ENCODE measurements around the gene GTPBP6. TPM values are rescaled to one million over a fixed set of nuclear protein-coding genes. Genes with fewer than 3 reads are reported as not detected.

Gene GTPBP6
- 36.6 to 56.6 TPM (median 53.4 TPM) in 5 replicates for total RNA-seq (2022; extraction: Qiagen RNA extraction; ENCODE audit: low read depth)

GRCh38 chrX:318739-319578 is at the start of gene GTPBP6:
Gene GTPBP6, minus strand, starts transcription at chrX:318796. Its CDS starts 9 bp downstream, at chrX:318787.

GRCh38 chrX:281166-281999 is 37.2 kb downstream of the GTPBP6 start, which contains the start of gene PLCXD1:
Gene PLCXD1, plus strand, starts transcription at chrX:281381. Its CDS starts 2,807 bp downstream, at chrX:284188.

Other genes starting within 250 kb of the GTPBP6 start
- gene PLCXD1, start 37.4 kb downstream of the GTPBP6 start, total RNA-seq (2022; extraction: Qiagen RNA extraction; ENCODE audit: low read depth) = 26.1 to 36.8 TPM (median 33.1 TPM) in 5 replicates
- gene PPP2R3B, start 68.1 kb upstream of the GTPBP6 start, total RNA-seq (2022; extraction: Qiagen RNA extraction; ENCODE audit: low read depth) = 17.9 to 28.2 TPM (median 21.7 TPM) in 5 replicates